GM18517 (cell line): Measurements from ENCODE around the gene GNAI1.

ENCODE experiments used
- ATAC-seq: cut with Tn5 transposase; IDR thresholded peaks from one replicate; pipeline ENCODE4 v1.9.1; 2021; ENCODE audit warnings: mild to moderate bottlenecking, moderate library complexity; ENCODE audit not compliant: unreplicated experiment

The GNAI1 gene

DNA sequence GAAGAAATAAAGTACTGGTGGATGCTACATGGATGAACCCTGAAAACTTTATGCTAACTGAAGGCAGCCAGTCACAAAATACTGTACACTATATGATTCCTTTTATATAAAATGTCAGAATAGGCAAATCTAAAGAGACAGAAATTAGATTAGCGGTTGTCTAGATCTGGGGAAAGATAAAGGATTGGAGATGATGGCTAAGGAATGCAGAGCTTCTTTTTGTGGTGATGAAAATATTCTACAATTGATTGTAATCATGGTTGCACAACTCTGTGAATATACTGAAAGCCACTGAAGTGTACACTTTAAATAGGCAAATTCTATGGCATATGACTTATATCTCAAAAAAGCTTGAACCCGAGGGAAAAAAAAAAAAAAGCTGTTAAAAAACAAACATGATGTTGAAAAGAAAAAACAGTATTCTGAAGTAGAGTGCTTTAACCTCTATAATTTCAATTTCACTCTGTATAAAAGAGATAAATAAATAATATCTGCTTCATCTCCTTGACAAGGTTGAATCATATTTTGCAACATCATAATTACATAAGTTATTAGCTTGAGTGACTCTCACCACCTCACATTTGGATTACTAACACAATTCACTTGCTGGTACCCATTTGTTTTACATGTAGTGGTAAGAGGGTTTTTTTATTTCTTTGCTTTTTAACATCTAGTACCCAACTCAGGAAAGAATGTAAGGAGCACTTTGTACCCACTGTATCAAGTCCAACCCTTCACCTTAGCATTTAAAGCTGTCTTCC is 2.8 kb upstream of the GNAI1 start:
- no peak for ATAC-seq

DNA sequence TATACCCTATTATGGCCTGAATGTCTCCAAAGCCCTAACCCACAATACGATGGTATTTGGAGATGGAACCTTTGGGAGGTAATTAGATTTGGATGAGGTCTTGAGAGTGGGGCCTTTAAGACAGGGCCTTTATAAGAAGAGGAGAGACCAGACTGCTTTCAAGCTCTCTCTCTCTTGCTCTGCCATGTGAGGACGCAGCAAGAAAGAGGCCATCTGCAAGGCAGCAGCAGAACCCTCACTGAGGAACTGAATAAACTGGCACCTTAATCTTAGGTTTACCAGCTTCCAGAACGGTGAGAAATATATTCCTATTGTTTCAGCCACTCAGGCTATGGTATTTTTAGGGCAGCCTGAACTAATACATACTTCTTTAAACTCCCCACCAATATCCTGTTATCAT is 2.0 kb upstream of the GNAI1 start:
- ATAC-seq = no peak

DNA sequence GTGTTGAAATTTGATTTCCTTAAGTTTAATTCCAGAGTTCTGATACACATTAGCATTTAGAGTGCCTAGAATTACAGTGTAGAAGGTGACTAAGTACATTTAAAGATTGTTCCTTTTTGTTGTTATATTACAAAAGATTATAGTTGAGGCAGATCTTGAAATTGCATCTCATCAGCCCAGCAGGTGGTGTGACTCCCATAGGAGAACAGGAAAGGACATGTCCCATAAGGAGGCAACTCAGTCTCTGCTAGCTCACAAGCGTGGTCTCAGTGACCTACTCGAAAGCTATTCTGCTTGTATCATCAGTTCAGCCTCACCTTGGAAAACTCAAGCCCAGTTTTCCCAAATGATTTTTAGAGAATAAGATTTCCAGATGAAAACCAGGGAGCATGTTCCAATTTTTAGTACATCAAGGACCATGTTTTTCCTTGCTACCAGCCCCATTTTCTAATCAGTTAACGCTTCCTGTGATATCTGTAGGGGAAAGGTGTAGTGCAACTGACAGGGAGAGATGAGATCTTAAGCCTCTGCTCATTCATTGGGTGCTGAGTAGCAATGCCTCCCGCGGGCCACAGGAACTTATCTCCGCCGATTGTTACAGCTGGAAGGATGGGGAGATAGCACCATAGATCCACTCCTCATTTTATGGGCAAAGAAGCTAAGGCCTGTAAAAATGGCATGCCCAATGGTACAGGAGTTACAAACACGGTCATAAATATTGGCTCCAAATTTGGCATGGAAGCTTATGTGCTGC is 1.1 kb upstream of the GNAI1 start:
- ATAC-seq = no peak

DNA sequence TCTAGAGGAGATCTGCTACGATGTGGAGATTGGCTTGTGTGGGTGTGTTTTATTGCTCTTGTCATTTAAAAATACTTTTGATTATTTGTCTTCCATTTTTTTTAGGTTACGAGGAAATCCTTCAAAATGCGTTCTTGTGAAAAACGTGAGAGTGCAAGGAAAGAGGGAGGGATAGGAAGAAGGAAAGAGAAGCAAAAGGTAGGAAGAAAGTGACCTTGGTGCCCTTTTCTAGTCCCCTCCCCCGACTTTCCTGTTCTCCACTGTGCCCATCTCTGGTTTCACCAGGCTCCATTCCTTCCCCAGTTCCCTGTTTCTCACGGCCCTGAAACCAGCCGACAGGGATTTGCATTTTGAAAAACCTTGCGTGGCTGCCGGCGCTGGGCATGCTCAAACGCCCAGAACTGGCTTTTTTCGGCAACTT is 506 bp upstream of the GNAI1 start:
- ATAC-seq = no peak

DNA sequence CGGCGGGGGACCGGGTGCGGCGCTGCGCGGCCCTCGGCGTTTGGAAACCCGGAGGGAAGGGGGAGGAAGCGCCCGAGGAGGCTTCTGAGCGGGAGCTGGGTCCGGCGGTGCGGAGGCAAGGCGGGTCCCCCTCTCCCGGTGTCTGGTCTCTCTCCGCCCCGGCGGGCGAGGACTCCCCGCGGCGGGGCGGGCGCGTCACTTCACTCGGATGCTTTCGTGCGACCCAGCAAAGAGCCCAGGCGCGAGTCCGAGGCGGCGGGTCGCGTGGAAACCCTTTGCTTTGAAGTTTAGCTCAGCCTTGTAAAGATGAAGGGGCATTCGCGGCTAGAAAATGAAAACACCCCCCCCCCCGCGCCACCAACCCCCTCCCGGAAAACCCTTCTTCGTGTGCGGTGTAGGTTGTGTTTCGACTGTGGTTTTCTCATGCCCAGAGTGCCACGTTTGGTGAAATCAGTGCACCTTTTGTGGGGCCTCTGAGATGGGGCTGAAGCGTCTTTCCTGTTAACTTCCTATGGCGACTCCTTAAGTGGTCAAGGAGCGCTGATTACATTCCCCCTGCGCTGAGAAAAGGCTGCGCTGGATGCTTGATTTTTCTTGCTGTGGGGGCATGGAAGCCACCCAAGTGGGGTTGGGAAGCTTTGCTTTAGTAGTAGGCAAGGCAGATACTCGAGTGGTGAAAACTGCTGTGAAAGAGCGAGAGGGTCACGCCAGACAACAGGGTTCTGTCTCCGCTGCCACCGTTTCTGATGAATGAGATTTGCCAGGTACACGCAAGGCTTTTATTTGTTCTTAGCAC is 876 bp downstream of the GNAI1 start:
- ATAC-seq = no peak

DNA sequence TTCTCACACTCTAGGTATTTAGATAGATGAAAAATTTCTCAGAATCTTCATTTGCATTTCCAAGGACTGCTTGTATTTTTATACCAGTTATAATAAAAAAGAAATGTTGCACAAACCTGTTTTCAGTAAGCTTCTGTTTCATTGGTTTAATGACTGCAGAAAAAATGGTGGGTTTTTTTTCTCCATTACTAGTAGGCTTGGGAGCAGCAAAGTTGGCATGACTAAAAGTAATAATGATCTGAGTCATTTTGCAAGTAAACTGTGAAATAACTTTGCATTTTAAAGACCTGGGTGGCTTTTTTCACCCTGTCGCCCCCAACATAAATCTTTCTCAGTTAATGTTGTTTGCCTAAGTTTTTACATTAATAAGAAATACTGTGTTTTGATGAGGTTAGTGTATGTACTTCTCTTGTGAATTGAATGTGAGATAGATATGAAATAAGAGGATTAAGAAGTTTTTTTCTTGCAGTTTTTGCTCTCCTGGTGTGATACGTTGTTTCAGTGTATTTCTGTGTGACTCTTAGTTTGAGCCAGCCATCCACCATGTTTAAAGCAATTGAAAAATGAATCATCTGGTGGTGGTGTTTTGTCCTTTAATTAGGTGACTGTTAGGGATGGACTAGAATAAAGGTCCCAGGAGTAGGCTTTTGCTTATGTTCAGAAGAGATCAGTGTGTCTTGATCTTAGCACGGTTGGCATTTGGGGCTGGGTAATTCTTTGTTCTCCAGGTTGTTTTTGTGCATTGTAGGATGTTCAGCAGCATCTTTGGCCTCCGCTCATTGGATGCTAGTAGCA is 1.8 kb downstream of the GNAI1 start:
- ATAC-seq = peak; percentile 65

DNA sequence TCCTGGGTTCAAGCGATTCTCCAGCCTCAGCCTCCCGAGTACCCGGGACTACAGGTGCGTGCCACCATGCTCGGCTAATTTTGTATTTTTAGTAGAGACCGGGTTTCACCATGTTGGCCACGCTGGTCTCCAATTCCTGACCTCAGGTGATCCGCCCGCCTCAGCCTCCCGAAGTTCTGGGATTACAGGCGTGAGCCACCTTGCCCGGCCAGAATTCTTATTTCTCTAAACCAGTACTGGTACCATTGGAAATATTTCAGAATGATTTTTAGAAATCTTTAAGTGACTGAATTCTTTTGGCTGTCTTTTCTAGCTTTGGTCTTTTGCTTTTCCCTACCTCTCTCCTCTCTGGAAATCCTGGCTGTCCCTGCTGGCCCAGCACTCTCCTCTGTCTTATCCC is 2.8 kb downstream of the GNAI1 start:
- no peak for ATAC-seq

DNA sequence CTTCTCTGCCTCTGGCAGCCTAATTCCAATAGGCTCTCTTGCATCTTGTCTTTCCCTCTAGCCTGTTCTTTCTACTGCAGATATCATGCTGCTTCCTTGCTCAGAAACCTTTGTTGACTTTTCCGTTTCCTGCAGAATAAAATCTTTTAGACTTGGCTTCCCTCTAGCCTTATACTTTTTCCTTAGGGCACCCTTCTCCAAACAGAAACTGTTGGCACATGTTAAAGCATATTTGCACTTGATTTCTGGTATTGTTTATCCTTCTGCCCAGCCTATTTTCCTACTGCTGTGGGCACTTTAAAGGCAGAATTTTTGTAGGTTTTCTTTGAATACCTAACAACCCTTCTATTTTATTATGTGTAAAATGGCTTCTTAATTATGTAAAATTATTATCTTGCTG is 4.6 kb downstream of the GNAI1 start:
- ATAC-seq = no peak

DNA sequence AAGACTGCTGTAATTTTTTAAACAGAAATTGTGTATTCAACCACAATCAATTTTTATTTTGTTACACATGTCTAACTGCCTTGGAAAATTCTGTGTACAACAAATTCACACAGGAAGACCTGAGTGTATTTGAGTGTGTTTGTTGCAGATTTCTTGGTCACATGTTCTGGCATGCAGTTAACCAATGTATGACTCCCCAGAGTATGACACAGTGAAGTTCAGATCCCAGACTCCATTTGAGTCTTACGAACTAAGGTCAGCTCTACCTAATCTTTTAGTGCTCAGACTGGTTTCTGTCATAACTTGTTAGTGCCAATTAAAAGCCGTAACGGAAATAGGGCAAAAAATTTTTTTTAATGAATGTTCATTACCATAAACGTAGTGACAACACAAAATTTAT is 5.8 kb downstream of the GNAI1 start:
- ATAC-seq = no peak

DNA sequence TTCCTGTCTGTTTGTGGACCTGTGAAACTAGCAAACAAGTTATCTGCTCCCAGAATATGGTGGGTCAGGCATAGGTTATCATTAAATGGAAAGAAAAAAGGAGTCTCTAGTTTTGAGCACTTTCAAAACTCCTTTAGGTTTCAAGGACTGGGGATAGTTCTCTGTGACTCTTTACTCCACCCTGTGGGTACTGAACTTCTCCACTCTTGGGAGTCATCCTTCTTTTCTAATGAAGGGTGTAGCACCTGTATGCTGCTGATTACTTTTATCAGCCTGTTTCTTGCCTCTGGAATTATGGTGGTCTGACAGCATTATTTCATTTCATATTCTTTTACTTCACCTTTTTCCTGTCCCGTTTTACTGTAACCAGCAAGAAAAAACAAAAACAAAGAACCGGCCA is 6.7 kb downstream of the GNAI1 start:
- no peak for ATAC-seq

DNA sequence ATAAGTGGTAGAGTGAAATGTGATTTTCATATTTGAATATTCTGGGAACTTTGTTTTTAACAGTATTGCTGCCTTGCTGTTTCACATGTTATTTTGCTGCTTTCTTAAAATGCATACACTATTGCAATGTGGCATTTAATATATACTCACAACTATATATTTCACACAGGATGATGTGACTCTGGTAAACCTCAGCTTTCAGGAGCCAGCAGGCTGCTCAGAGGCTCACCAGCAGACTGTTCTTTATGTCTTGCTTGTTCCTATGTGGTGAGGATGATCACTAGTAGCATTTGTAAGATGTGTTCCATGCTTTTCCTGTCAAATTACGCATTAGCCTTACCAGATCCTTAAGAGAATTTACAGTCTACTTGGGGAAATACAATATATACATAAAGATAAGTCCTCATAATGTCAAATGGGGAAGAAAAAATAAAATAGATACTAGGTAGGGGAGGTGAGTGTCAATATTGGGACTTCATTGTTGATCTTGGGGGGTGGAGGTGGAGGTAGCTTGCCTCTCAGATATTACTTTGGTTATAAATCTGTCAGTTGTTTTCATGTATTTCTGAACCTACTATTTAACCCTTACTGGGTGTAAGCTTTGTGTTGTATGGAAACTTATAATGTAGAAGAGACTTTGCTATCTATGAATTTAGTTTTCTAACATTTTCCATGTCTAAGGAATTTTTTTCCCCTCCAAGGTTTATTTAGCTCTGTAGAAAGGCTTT is 8.4 kb downstream of the GNAI1 start:
- ATAC-seq = no peak

DNA sequence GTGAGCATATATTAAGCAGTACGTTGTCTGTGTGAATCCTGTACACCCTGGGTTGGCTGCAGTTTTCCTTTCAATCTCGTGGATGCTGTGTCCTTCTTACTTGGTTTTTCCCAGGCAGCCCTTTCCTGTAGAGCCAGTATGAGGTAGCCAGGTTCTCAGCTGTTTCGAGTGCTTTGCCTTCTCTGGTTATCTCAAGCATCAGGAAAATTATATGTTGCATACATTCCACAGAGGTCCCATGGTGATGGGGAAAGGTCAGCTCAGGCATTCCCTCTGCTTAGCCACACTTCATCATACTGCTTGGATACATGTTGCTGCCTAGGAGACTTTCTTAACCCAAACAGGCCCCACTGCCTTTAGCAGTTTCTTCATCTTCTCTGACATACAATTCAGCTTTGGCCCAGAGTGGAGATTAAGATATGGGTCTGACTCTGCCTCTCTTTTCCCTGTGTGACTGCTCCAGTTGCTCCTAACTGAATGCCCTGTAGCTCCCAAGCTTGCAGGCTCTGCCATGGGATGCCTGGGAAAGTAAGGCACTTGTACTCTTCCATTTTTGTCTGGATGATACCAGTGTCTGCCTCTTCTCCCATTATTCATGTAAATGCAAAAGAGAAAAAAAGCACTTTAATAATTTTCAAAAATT is 11.3 kb downstream of the GNAI1 start:
- ATAC-seq = no peak

DNA sequence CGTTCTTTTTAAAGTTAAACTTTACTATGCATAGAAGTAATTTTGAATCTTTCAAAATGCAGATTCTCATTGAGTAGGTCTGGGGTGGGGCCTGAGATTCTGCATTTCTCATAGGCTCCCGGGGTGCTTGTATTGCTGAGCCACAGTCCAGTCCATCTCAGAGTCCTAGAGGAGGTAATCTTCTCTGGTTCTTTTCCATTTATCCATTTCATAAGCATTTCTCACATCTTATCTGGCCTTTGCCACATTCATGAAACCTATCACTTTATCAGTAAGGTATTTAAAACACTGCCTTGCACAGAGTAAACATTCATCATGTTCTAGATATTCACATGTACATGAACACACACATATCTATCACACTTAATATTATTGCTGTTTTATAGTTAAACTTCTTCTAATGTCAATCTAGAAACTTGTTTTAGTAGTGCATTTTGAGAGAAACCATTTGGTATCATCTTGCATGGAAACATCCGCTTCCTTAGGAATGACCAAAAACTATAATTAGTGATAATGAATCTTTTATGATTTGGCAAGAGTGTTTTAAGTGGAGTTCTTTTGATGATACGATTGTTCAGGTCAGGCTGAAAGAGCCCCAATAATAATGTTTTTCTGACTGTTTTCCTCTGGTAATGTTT is 12.0 kb downstream of the GNAI1 start:
- ATAC-seq = no peak

DNA sequence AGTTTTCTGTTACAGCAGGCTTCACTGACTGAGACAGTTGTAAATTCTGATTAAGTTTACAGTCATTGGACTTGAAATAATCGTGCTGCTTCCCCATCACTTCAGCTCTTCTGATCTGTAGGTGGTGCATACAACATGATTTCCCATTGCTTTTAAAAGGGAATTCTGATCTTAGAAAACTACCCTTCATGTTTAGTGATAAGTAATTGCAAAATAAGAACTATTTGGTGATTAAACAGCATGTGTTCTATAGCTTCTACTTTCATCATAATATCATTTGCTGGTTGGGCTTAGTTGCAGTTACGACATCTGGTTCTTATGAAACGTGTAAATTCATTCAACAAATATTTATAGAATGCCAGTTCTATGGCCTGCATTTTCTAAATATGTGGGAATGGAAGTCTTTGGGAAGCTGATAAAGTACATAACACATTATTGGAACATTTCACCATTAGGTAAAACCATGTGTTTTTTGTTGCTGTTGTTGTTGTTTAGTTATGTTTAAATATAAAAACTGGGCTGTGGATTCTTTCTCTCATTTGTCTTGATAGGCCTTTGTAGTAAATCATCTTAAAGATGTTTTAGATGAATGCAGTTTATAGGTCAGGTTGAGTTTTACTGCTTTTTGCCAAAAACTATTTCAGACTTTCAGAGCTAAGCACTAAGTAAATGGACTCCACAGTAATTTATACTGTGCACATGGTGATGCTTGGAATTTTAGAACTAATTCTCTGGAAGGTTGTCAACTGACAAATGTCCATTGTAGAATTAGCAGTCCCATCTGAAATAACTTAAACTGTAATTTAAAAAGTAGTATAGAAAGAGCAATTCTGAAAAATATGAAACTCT is 13.1 kb downstream of the GNAI1 start:
- no peak for ATAC-seq

DNA sequence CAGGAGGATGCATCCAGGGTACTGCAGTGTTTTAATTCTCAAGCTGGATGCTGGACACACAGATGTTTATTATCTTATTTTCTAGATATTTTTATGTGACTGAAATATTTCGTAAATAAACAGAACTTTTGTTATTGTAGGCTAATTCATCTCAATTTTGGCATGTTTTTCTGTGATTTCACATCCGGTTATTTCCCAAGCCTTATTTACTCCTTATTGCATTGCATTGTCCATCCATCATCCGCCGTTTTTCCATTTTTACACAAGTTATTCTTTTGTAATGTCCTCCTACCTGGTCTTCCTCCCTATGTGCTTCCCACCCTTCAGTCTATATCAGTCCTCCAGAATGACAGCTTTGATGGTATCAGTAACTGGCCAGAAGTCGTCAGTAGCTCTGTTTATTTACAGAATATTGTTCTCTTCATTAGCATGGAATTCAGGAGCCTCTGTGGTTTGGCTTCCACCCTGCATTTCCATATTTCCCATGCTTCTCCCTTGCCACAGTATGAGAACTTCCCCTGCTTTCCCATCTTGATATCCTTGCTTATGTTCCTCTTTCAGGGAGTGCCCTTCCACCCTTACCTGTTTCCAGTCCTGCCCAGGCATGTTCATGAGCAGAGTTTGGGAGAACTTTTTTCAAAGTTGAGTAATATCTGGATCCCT is 16.1 kb downstream of the GNAI1 start:
- no peak for ATAC-seq

DNA sequence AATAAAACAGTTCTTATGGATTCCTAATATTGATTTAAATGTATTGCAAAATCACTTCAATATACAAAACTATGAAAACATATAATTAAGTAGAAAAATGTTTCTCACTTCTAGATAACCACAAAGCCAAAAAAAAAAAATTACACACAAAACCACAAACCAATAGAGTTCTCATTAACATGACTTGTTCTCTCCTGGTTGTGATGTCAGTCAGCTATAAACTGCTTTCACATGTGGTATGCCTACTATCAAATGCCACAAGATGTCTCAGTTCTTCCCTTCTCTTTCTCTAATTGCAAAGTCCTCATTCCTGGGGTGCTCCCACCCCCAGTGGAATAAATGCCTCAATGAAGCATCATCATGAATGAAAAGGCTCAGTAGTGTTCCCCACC is 16.6 kb downstream of the GNAI1 start:
- ATAC-seq = no peak

DNA sequence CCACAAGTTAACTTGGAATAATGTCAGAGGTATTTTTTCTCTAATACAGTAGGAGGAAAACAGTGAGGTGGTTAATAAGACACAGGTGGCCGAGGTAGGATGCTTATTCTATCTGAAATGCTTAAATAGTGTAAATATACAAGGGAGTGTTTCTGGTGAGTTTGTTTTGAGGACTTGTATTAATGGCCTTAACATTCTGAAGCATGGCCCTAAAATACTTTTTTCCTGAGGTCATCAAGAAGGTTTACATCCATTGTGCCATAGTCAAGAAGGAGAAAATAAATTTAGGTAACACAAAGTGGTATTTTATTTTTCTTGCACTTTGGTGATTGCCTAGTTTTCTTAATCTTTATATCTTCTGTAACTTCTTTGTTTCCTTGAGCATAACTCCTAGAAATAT is 18.8 kb downstream of the GNAI1 start:
- no peak for ATAC-seq
